ENCODE results near the gene ZNF132. TPM values are rescaled to one million over a fixed set of nuclear protein-coding genes. Genes with fewer than 3 reads are reported as not detected.

Gene ZNF132
- total and polyA plus RNA-seq, 9 of the 15 experiments (the other 6 are each of a cell fraction or from before 2014, with no cell fraction given): 0.03 to 0.42 (median 0.10) TPM; not detected in 5

- TF ChIP-seq RNF219 (CRISPR knock-in tag; IDR thresholded peaks at IDR 0.05) (no peak), TCF7 (IDR thresholded peaks at IDR 0.05; ENCODE audit: borderline replicate concordance) (no peak), TEAD2 (tag; IDR thresholded peaks at IDR 0.05) (no peak), ZNF561 (CRISPR knock-in tag; conservative IDR thresholded peaks at IDR 0.05) (no peak), ZC3H8 (IDR thresholded peaks at IDR 0.05) (no peak), TSC22D4 (tag; IDR thresholded peaks at IDR 0.05) (no peak), NR1H2 (CRISPR knock-in tag; IDR thresholded peaks at IDR 0.05) (no peak), FOXK1 (CRISPR knock-in tag; IDR thresholded peaks at IDR 0.05; ENCODE audit: borderline replicate concordance) (no peak), SNIP1 (IDR thresholded peaks at IDR 0.05; ENCODE audit: low read depth) (no peak), ZNF316 (IDR thresholded peaks at IDR 0.05) (no peak), ZNF134 (CRISPR knock-in tag; conservative IDR thresholded peaks at IDR 0.05) (0 out of 2 replicates have a peak, but pooled peaks have one; percentile 35), E2F6 (IDR thresholded peaks at IDR 0.05; ENCODE audit: borderline replicate concordance in 1 of 2, extremely low read depth in 1 of 2, insufficient read depth in 1 of 2, insufficient read length in 1 of 2, low read depth in 1 of 2, low read length in 1 of 2, poor library complexity in 1 of 2, severe bottlenecking in 1 of 2) (peak; percentile 3 to 17), MED1 (CRISPR knock-in tag; IDR thresholded peaks at IDR 0.05; ENCODE audit: borderline replicate concordance) (no peak), MYC (IDR thresholded peaks at IDR 0.05; ENCODE audit: low read depth, low read length) (peak; percentile 51; the same call in 1 of the 2 replicates), MYC (CRISPR knock-in tag; IDR thresholded peaks at IDR 0.05; ENCODE audit: borderline replicate concordance, low read depth) (no peak; the same call in 1 of the 2 replicates), CREM (IDR thresholded peaks at IDR 0.05; ENCODE audit: low read depth) (peak; percentile 59; the same call in 1 of the 2 replicates), PHF8 (IDR thresholded peaks at IDR 0.05; ENCODE audit: borderline replicate concordance, low read length) (no peak), TCF7L2 (IDR thresholded peaks at IDR 0.05; ENCODE audit: low read depth, low read length) (no peak), PCBP2 (IDR thresholded peaks at IDR 0.05; ENCODE audit: low read depth, low read length, poor library complexity, severe bottlenecking) (no peak)
- TF ChIP-seq, protein P1, sequence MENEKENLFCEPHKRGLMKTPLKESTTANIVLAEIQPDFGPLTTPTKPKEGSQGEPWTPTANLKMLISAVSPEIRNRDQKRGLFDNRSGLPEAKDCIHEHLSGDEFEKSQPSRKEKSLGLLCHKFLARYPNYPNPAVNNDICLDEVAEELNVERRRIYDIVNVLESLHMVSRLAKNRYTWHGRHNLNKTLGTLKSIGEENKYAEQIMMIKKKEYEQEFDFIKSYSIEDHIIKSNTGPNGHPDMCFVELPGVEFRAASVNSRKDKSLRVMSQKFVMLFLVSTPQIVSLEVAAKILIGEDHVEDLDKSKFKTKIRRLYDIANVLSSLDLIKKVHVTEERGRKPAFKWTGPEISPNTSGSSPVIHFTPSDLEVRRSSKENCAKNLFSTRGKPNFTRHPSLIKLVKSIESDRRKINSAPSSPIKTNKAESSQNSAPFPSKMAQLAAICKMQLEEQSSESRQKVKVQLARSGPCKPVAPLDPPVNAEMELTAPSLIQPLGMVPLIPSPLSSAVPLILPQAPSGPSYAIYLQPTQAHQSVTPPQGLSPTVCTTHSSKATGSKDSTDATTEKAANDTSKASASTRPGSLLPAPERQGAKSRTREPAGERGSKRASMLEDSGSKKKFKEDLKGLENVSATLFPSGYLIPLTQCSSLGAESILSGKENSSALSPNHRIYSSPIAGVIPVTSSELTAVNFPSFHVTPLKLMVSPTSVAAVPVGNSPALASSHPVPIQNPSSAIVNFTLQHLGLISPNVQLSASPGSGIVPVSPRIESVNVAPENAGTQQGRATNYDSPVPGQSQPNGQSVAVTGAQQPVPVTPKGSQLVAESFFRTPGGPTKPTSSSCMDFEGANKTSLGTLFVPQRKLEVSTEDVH (IDR thresholded peaks at IDR 0.05; ENCODE audit: low read depth, partially characterized antibody): peak; percentile 24
- TF ChIP-seq, protein P2, sequence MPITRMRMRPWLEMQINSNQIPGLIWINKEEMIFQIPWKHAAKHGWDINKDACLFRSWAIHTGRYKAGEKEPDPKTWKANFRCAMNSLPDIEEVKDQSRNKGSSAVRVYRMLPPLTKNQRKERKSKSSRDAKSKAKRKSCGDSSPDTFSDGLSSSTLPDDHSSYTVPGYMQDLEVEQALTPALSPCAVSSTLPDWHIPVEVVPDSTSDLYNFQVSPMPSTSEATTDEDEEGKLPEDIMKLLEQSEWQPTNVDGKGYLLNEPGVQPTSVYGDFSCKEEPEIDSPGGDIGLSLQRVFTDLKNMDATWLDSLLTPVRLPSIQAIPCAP (CRISPR knock-in tag; IDR thresholded peaks at IDR 0.05; ENCODE audit: borderline replicate concordance): no peak
Observed at GRCh38 chr19:58407658-58408151, 32.2 kb downstream of the ZNF132 start (continued).

All from K562 (cell line).